DND-41 (cell line): ENCODE data around the gene TNFRSF19.
"Not testable (repeated sequence)": the region's sequence is repeated elsewhere in the genome, so short reads cannot be mapped to it uniquely, and the experiment has no call there.

Source experiments
- ATAC-seq: fragments of 200-7000 bp; cut with Tn5 transposase; 3 replicates; pipeline ENCODE4 v1.9.1; 2021; ENCODE audit warnings: low read depth; ENCODE audit not compliant: insufficient read depth
- DNase-seq: peaks from one replicate; pipeline ENCODE4 v3.0.0-alpha.2; 2020
- H2AFZ ChIP-seq: 2 replicates; pipeline ENCODE4 v1.6.0; 2012; ENCODE audit warnings: low read depth, low read length
- H3K27ac ChIP-seq: 2 replicates; pipeline ENCODE4 v1.5.1; 2012; ENCODE audit warnings: low read length, inconsistent platforms
- H3K27me3 ChIP-seq: fragments of 200-600 bp; sonication (generic); 2 replicates; pipeline ENCODE4 v1.6.0; 2012; ENCODE audit warnings: low read length, mild to moderate bottlenecking, inconsistent platforms; ENCODE audit not compliant: insufficient read depth, poor library complexity
- H3K36me3 ChIP-seq: 2 replicates; pipeline ENCODE4 v1.5.1; 2012; ENCODE audit warnings: low read length, inconsistent platforms; ENCODE audit not compliant: insufficient read depth
- H3K4me1 ChIP-seq: 2 replicates; pipeline ENCODE4 v1.5.1; 2012; ENCODE audit warnings: mild to moderate bottlenecking, low read length; ENCODE audit not compliant: insufficient read depth
- H3K4me2 ChIP-seq: 2 replicates; pipeline ENCODE4 v1.6.0; 2012; ENCODE audit warnings: mild to moderate bottlenecking, moderate library complexity, low read length, inconsistent platforms; ENCODE audit not compliant: insufficient read depth
- H3K4me3 ChIP-seq, 2 experiments: fragments of 200-600 bp in 1 of 2; shearing (Covaris generic) in 1 of 2; 2 replicates each; pipeline ENCODE4 v1.5.1; 2012 to 2016; ENCODE audit warnings: inconsistent platforms in 2 of 2, low read length in 2 of 2, mild to moderate bottlenecking in 2 of 2, low read depth in 1 of 2, moderate library complexity in 1 of 2
- H3K79me2 ChIP-seq: 2 replicates; pipeline ENCODE4 v1.6.0; 2012; ENCODE audit warnings: low read length, inconsistent platforms; ENCODE audit not compliant: insufficient read depth
- H3K9ac ChIP-seq: 2 replicates; pipeline ENCODE4 v1.6.0; 2012; ENCODE audit warnings: low read depth, mild to moderate bottlenecking, inconsistent platforms, low read length, moderate library complexity
- H3K9me3 ChIP-seq: 2 replicates; pipeline ENCODE4 v1.5.1; 2012; ENCODE audit warnings: low read length, moderate library complexity, mild to moderate bottlenecking, inconsistent platforms; ENCODE audit not compliant: insufficient read depth, severe bottlenecking
- H4K20me1 ChIP-seq: 2 replicates; pipeline ENCODE4 v1.6.0; 2012; ENCODE audit warnings: low read length; ENCODE audit not compliant: insufficient read depth
- CTCF ChIP-seq: IDR thresholded peaks from 2 replicates; pipeline ENCODE4 v1.5.1; 2012; ENCODE audit warnings: borderline replicate concordance, low read length, moderate library complexity, mild to moderate bottlenecking; ENCODE audit not compliant: poor library complexity, severe bottlenecking; ENCODE audit errors: extremely low read depth
- EZH2 ChIP-seq: IDR thresholded peaks from 3 replicates; pipeline ENCODE4 v1.6.1; 2012; ENCODE audit warnings: borderline replicate concordance, low read depth, mild to moderate bottlenecking, moderate library complexity, low read length, inconsistent platforms; ENCODE audit not compliant: severe bottlenecking

The TNFRSF19 gene

GRCh38 chr13:23588666-23589065 is 18.5 kb downstream of the TNFRSF19 start:
- H3K9ac ChIP-seq: no peak overlapping the region
- H3K27ac ChIP-seq: no peak overlapping the region
- H2AFZ ChIP-seq: no peak overlapping the region
- H3K36me3 ChIP-seq: no peaks in the 10 kb centered on the region
- DNase-seq (no peak), ATAC-seq (no peak)
- H3K4me2 ChIP-seq: no peak overlapping the region
- peaks cover 7% of the 10 kb centered on the region for H3K27me3 ChIP-seq
- no peaks in the 10 kb centered on the region for H3K9me3 ChIP-seq
- no peaks in the 10 kb centered on the region for H3K79me2 ChIP-seq
- H4K20me1 ChIP-seq: no peaks in the 10 kb centered on the region
- TF ChIP-seq CTCF (no peak), EZH2 (no peak)
- no peaks in the 10 kb centered on the region for H3K4me1 ChIP-seq
- no peak overlapping the region for H3K4me3 ChIP-seq

DNA sequence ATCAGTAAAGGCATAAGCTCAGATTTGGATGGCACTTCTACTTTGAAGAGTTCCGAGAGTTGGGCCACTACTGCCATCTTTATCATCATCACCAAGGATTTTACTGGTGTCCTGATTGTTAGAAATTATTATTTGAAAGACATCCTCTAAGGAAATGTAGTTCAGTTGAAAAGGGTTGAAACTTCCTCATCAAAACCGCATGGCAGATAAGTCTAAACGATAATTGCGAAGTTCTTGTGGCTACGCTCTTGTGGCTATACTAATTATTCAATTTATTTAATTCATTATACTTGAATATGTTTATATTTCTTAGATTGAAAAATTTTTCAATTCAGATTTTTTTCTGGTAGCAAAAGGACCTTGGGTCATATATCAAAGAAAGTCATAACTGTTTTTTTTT is 22.4 kb downstream of the TNFRSF19 start:
- DNase-seq: no peak

GRCh38 chr13:23593148-23593547 is 22.9 kb downstream of the TNFRSF19 start:
- no peaks in the 10 kb centered on the region for H4K20me1 ChIP-seq
- no peak overlapping the region for H3K9ac ChIP-seq
- H3K4me3 ChIP-seq: no peak overlapping the region
- no peaks in the 10 kb centered on the region for H3K79me2 ChIP-seq
- no peak overlapping the region for H3K4me2 ChIP-seq
- H3K27ac ChIP-seq: no peak overlapping the region
- no peaks in the 10 kb centered on the region for H3K36me3 ChIP-seq
- H2AFZ ChIP-seq: no peak overlapping the region
- no peaks in the 10 kb centered on the region for H3K9me3 ChIP-seq
- ATAC-seq: no peak
- peaks cover 4% of the 10 kb centered on the region for H3K27me3 ChIP-seq
- H3K4me1 ChIP-seq: no peaks in the 10 kb centered on the region
- TF ChIP-seq EZH2 (no peak), CTCF (no peak)
- DNase-seq: no peak

More for the DNA sequence above, 22.4 kb downstream of the TNFRSF19 start:
- Histone ChIP-seq H2AFZ (no peak overlapping the region), H3K79me2 (no peaks in the 10 kb centered on the region), H3K9ac (no peak overlapping the region), H3K9me3 (no peaks in the 10 kb centered on the region), H3K4me3 (no peak overlapping the region), H3K36me3 (no peaks in the 10 kb centered on the region), H3K4me1 (no peaks in the 10 kb centered on the region), H3K27ac (no peak overlapping the region), H3K4me2 (no peak overlapping the region), H4K20me1 (no peaks in the 10 kb centered on the region), H3K27me3 (peaks cover 7% of the 10 kb centered on the region)
- ATAC-seq: no peak
- TF ChIP-seq EZH2 (no peak), CTCF (no peak)

DNA sequence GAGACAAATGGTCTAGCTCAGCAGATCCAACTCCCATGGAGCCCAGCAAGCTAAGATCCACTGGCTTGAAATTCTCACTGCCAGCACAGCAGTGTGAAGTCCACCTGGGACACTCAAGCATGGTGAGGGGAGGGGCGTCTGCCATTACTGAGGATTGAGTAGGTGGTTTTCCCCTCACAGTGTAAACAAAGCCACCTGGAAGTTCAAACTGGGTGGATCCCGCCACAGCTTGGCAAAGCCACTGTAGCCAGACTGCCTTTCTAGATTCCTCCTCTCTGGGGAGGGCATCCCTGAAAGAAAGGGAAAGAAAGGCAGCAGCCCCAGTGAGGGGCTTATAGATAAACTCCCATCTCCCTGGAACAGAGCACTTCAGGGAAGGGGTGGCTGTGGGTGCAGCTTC is 24.1 kb downstream of the TNFRSF19 start:
- H3K4me2 ChIP-seq, H3K9ac ChIP-seq, H3K27ac ChIP-seq, H3K27me3 ChIP-seq, H3K4me1 ChIP-seq, H2AFZ ChIP-seq, H3K79me2 ChIP-seq, ATAC-seq, H3K4me3 ChIP-seq, H4K20me1 ChIP-seq, H3K36me3 ChIP-seq, H3K9me3 ChIP-seq, DNase-seq: not testable (repeated sequence)
